ENCODE measurements around the gene CDKN1B. TPM values are rescaled to one million over a fixed set of nuclear protein-coding genes. Genes with fewer than 3 reads are reported as not detected.

CDKN1B gene
- total and polyA plus RNA-seq, 2 of the 13 experiments (the other 11 are each of a cell fraction or from before 2014, with no cell fraction given): 20.1 to 37.2 TPM

GRCh38 chr12:12716793-12717585, at the start of gene CDKN1B (continued):
- peak in 1 of 2 experiments; percentile 15; a peak in 1 of 4 replicates for TF ChIP-seq REST (IDR thresholded peaks at IDR 0.05; ENCODE audit: borderline replicate concordance in 1 of 2, low read depth in 1 of 2, low read length in 2 of 2)
- TF ChIP-seq NONO (IDR thresholded peaks at IDR 0.05): no peak
- 0 out of 2 replicates have a peak, but pooled peaks have one; percentile 23 for TF ChIP-seq NONO (CRISPR knock-in tag; conservative IDR thresholded peaks at IDR 0.05)
- TF ChIP-seq ZBTB44 (CRISPR knock-in tag; IDR thresholded peaks at IDR 0.05): no peak
- peak; percentile 36; the same call in 1 of the 2 replicates for TF ChIP-seq TBX3 (IDR thresholded peaks at IDR 0.05; ENCODE audit: borderline replicate concordance)
- TF ChIP-seq ZNF362 (CRISPR knock-in tag; IDR thresholded peaks at IDR 0.05; ENCODE audit: borderline replicate concordance): peak; percentile 91
- TF ChIP-seq REPIN1 (CRISPR knock-in tag; IDR thresholded peaks at IDR 0.05; ENCODE audit: borderline replicate concordance, low read depth): no peak
- TF ChIP-seq ZNF776 (CRISPR knock-in tag; IDR thresholded peaks at IDR 0.05): no peak
- peak; percentile 48; the same call in 1 of the 2 replicates for TF ChIP-seq THAP7 (CRISPR knock-in tag; IDR thresholded peaks at IDR 0.05)
- TF ChIP-seq THAP11 (CRISPR knock-in tag; IDR thresholded peaks at IDR 0.05): peak; percentile 70
- TF ChIP-seq DNMT3B (CRISPR knock-in tag; conservative IDR thresholded peaks at IDR 0.05): no peak
- 0 out of 2 replicates have a peak, but pooled peaks have one; percentile 64 for TF ChIP-seq ERF (CRISPR knock-in tag; IDR thresholded peaks at IDR 0.05)
- peak; percentile 39 for TF ChIP-seq TAF15 (IDR thresholded peaks at IDR 0.05; ENCODE audit: low read depth, low read length, poor library complexity, severe bottlenecking)
- TF ChIP-seq TBL1XR1 (IDR thresholded peaks at IDR 0.05; ENCODE audit: borderline replicate concordance, low read length, partially characterized antibody): peak; percentile 34
- TF ChIP-seq MED8 (CRISPR knock-in tag; IDR thresholded peaks at IDR 0.05; ENCODE audit: insufficient replicate concordance): peak; percentile 50
- no peak for TF ChIP-seq NBN (conservative IDR thresholded peaks at IDR 0.05)
- peak; percentile 61; the same call in 1 of the 2 replicates for TF ChIP-seq ZNF790 (CRISPR knock-in tag; IDR thresholded peaks at IDR 0.05; ENCODE audit: borderline replicate concordance)
- TF ChIP-seq EP300 (IDR thresholded peaks at IDR 0.05; ENCODE audit: low read depth in 2 of 2, low read length in 2 of 2): peak in 1 of 2 experiments; percentile 26; a peak in 1 of 4 replicates
- TF ChIP-seq EP300 (CRISPR knock-in tag; IDR thresholded peaks at IDR 0.05; ENCODE audit: borderline replicate concordance): no peak
- TF ChIP-seq TEF (CRISPR knock-in tag; IDR thresholded peaks at IDR 0.05): no peak
- peak; percentile 9; the same call in 1 of the 2 replicates for TF ChIP-seq MIER3 (CRISPR knock-in tag; IDR thresholded peaks at IDR 0.05; ENCODE audit: borderline replicate concordance)
